Germinal center (tissue), 1 donor: ENCODE data around the gene RENBP.

Source experiments
- DNase-seq: peaks from one replicate; pipeline ENCODE4 v3.0.0; 2012; ENCODE audit warnings: mixed read lengths, low spot score

The RENBP gene

DNA sequence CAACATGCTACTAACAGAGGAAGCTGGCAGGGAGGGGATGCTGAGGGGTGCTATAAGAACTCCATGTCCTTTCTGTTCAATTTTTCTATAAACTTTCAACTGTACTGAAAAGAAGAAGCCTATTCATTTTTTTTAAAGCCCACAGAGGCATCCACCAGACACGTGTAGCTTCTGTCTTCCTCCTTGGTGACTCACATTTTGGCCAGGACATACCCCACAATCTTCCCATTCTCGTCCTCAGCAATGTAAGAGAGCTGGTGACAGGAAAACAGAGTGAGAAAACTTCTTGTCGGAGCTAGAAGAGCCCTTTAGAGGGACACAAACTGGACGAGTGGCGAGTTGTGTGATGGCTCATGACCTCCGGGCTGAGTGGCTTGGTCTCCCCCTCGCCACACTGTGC, 10.7 kb downstream of the RENBP start:
- DNase-seq, result no peak

DNA sequence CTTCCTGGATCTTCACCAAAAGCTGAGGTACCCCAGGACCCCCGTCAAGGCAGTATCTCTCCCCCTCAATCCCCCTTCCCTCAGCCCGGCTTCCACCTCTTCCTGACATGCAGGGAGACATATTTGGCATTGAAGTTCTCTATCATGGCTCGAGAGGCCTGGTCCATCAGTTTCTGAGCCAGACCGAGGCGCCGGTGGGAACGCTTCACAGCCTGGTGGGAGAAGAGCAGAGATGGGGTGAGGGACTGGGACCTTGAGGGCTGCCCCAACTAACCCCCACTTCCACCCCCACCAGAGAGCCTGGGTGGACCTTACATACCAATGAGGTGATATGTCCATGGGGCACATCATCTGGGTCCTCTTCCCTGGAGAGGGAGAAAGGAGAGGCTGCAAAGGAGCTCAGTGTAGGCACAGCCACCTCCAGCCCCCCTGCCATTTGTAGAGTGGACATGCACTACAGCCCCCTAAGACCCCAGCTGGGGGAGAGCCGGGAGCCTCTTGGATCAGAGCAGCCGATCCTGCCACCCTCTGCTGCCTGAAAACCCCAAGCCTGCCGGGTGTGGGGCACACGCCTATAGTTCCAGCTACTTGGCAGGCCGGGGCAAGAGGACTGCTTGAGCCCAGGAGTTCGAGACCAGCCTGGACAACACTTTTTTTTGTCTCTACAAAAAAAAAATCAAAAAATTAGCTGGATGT, 12.1 kb downstream of the RENBP start:
- no peak for DNase-seq

DNA sequence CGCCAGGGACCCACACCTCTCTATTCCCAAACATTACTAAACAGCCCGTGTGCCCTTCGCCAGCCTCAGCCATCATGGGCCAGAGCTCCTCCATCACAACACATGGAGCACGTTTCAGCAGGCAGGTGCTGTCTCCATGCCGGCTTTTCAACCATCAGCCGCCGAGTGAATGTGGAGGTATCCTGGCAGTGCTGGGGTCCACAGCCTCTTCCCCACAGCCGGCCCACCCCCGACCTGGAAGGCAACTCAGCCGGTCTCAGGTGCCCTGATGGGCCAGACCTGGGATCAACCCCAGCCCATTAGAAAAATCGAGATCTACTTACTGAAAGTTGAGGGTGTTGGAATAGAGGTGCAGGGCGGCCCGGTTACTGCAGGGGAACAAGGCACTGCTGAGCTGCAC, 12.7 kb downstream of the RENBP start:
- DNase-seq, result no peak

DNA sequence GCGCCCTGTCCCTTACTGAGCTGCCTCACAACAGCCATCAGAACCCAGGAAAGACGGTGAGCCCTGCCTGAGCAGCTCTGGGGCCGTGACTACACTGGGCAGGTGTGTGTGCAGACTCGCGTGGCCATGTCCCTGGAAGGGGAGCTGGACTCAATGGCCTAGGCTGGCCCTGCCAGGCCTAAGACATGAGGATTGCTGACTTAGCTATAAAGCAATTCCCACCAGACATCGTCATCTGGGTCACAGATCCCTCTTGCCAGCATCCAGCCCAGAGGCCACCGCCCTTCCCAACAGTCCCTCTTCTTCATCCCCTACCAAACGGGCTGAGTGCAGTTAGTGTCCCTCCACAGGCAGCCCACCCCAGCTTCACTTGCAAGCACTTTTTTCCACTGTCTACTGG, 13.3 kb downstream of the RENBP start:
- no peak for DNase-seq

DNA sequence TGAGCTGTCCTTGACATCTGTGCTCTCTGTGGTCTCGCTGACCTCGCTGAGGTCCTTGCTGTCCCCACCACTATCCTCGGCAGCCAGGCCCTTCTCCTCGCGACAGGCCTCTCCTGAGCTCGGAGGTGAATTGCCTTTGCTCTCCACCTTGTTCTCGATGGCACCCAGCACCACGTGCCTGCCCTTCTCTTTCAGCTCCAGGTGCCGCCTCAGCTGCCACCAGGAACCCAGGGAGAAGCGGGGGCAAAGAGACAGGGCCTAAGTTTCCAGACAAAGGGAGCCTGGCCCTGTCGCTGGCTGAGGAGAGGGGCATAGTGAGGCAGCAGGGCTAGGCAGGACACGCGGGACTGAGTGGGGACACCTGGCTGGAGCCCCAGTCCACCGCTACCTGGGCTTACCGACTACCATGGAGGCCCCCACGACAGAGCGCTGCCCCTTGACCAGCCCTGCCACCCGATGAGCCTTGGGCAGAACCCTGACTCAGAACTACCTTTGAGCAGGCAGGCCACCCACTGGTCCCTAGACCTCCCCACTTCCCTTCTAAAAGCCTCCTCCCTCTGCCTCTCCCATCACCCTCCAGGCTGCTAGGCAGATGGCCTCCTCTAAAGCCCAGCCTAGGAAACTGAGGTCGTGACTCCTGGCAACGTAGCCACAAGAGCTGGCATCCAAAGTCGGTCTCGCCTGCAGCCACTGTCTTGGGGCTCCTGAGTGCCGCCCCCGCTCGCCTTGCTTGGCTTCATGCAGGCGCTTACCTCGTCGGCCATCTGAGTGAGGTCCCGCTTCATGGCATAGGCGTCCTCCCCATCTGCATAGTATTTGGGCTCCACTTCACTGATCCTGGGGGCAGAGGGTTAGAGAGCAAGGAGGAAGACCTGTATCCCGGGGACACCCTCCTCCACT, 14.2 kb downstream of the RENBP start:
- DNase-seq, result no peak

DNA sequence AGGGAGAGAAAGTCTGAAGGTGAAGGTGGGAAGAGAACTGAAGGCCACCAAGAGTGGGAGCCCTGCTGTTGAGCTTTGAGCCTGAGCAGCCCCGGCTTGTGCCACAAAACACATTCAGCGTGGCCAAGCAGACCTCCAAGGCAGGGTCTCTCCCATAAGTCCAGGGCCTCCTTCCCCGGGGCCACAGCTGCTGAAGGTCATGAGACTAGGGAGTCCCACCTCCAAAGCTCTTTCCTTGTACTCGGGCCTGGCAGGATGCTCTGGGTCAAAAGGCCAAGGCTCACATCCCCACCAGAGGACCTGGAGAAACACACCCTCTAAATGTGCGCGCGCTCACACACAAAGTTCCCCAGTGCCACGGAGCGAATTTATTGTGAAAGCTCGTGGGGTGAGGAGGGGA, 14.9 kb downstream of the RENBP start:
- no peak for DNase-seq

DNA sequence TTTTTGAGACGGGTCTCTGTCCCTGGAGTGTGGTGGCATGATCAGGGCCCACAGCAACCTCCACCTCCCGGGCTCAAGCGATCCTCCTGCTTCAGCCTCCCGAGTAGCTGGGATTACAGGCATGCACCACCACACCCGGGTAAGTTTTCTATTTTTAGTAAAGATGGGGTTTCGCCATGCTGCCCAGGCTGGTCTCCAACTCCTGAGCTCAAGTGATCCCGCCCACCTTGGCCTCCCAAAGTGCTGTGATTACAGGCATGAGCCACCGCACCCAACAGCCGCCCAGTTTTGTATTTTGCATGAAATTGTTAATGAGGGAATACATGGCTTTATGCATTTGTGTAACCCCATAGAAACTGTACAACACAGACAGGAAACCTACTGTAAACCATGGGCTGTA, 15.6 kb downstream of the RENBP start:
- DNase-seq, result no peak

DNA sequence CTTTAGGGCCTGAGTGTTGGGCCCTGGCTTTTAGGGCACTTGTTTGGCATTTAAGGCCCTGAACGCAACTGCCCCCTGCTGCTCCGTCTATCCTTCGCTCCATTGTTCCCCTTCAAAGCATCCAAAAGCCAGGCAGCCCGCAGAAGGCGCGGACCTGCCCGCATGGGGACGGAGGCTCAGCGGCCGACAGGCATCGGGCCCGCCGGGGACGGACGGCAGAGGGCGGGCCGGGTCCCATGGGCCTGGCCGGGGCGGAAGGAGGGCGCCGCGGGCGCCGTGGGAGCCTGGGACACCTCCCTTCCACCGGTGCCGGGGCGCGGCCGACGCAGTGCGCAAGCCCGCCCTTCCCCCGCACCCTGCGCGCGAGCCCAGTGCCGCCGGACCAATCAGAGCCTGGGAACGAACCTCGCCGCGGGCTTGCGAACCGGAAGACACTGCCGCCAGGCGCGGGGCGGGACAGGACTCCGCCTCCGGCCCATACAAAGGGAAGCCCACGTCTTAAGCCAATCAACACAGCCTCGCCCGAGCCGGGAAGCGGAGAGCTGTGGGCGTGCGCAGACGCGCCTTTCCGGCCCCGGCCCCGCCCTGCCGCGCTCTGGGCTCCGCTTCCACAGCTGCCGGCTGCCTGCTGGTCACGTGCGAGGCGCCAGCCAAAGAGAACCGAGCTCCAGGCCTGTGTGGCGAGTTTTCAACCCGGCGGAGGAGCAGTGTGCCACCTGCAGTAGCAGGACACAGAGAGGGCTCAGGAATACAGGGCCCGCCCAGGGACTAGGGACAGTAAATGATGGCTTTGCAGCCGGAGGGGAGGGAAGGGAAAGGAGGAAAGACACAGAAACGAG, 16.3 kb downstream of the RENBP start:
- peak; percentile 93 for DNase-seq

DNA sequence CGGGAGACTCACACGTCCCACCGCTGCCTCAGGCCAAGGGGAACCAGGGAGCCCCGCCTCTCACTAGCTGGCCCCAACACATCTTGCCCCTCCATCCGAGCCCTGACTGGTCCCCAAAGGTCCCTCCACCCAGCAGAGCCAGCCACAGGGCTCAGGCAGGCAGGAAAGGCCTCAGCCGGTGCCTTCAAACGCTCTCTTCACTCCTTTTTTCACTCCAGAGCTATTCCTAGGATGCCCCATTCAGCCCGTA, 16.8 kb downstream of the RENBP start:
- no peak for DNase-seq

DNA sequence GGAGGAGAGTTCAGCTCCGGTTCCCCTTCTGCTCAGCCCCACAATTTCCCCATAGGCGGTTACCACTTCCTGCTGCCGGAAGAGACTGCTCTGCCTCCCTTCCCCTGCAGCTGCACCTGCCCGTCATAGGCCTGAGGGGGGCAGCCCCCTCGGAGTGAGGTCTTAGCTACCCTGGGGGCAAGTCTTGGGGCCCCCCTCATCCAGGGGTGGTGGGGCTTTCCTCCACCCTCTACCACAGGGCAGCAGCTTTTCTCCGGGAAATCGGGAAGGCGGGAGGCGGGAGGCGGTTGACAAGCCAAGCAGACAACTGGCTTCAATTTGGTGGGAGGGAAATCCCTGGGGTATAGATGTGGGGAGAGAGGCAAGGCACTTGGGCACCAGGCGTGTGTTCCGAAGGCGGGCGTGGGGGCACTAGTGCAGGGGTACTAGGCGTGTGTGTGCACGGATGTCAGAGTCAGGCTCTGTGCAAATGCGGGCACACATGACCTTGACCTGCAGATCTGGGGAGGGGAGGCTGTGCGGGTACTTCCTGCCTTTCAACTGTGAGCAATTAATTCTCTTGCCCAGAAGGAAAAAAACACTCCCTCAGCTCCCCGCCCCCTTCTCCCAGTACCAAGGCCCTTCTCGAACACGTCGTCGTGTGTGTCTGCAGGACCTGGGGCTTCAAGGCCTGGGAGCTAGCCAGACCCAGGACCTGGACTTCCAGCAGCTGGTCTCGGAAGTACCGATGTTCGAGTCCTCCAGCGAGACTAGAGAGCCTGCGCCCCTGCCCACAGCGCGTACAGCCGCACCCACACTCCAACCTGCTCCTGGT, 17.4 kb downstream of the RENBP start:
- peak; percentile 79 for DNase-seq

DNA sequence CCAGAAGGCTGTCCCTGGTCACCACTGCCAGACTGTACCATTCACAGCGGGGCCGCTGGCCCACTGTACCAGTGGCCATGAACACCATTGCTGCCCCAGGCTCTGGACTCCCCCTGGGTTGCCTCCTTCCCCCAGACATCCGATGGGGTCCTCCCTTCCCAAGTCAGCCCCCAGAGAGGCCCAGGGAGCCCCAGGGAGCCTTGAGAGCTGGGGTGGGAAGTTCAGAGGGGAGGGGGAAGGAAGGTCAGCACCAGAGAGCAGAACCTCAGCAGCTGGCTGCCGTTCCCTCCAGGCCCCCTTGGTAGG, 17.9 kb downstream of the RENBP start:
- DNase-seq, result no peak

DNA sequence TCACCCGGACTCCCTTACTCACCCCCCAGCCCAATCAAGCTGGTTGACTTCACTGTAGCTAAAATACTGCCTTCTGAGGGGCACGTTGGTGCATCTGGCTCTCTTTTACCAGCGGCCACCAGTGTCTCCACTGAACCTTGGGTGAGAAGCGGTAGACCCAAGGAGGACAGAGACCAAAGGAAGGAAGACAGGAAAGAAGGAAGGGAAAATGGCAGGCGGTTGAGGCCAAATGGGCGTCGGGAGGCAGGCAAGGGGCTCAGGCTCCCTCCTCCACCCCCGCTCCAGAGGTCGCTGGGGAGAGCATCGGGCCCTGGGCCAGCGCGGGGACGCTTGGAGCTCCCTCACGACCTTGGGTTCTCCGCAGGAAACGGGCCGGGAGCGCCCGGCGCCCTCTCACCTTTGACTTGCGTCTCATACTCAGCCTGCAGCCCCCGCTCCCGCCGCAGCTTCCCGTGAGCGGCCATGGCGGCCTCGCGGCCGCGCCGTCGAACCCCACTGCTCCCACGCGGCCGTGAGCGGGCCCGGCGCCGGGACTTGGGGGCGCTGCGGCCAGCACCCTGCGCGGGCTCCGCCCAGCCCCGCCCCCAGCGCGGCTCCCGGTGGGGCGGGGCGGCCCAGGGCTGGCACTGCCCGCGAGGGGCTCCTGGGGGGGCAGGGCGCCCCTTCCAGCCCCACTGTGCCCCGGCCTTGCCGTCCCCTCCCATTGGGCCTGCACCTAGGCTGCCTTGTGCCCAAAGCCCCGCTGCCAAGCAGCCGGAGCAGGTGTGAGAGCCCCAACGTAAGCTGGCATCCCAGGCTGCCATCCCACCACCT, 18.5 kb downstream of the RENBP start, which contains the start of gene ARHGAP4:
Gene ARHGAP4 (minus strand): TSS at position 526 of the 813 bp plus-strand sequence. CDS start 62 bp downstream, at position 464.
- peak; percentile 63 for DNase-seq

DNA sequence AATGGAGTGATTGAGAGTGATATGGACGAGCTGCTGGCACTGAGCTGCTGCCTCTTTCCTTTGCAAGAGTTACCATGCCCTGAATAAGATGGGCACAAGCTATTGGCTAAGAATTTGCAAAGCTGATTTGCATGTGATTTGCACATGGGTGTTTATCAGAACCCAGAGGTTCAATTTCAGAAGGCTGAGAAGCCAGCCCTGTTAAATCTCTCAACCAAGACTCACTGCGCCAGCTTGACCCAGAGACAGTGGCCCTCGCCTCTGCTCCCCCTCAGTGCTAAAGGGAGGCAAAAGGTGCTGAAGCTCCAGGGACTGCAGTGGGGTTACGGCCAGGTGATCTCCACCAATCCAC, 19.1 kb downstream of the RENBP start:
- DNase-seq, result peak; percentile 42

DNA sequence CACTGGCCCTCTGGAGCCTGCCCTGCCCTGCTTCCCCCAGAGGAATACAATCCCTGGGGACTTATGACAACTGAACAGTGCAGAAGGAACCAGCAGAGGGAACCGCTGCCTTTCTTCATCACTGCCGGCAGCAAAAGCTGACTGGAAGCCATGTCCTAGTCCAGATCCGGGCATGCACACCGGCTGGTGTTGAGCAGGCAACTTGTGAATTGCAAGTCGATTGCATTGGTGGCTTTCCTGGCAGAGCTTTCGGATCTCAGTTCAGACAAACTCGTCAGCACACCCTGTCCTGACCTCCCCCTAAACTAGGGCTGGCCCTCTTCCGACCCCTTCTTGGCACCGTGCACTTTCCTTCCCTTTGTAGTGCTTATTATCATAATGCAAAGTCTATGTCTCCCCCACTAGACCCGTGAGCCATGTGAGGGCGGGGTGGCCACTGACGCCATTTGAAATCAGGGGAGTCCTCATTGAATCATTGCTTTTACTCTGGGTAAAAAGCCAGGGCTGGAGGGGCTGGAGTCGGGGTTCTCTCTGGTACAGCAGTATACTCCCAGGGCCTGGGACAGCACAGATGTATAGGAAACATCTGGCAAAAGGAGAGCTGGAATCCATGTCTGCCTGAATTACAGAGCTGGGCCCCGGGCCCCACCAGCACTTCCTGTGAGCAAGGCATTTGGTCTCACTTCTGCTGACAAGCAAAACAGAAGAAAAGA, 20.1 kb downstream of the RENBP start:
- no peak for DNase-seq

DNA sequence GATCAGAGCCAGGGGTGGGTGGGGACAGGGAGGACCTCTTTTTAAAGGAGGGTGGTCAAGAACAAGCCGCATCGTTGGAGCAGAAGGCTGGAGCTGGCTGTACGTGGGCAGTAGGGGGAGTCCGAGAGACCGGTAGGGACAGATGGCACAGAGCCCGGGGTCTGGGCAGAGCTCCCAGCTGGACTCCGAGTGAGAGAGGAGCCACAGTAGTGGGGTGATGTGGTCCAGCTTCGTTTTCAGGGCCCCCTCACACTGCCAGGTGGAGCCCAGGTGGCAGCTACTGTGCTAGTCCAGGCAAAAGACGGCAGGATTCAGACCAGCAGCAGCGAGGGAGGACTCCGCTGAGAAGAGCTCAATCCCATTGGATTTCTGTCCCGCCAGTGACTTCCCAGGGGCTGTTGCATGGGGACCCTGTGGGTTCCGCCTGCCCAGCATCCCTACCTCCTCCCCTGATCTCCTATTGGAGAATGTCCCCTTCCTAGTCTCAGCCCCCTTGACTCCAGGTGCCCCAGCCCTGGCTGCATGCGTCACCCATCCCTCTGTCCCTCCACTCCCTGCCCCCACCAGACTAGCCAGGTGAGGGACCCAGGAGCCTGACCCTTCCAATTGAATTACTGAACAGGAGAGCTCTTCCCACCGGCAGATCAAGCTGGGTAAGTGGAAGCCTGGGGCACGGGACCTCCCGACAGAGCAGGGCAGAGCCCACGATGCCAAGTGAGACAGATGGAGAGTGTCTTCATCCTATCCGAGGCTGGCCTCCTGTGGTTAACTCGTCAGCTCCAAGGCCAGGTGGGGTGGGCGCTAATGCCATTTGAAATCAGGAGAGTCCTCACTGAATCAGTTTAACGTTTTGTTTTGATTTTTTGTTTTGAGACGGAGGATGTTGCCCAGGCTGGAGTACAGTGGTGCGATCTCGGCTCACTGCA, 21.2 kb downstream of the RENBP start:
- no peak for DNase-seq

DNA sequence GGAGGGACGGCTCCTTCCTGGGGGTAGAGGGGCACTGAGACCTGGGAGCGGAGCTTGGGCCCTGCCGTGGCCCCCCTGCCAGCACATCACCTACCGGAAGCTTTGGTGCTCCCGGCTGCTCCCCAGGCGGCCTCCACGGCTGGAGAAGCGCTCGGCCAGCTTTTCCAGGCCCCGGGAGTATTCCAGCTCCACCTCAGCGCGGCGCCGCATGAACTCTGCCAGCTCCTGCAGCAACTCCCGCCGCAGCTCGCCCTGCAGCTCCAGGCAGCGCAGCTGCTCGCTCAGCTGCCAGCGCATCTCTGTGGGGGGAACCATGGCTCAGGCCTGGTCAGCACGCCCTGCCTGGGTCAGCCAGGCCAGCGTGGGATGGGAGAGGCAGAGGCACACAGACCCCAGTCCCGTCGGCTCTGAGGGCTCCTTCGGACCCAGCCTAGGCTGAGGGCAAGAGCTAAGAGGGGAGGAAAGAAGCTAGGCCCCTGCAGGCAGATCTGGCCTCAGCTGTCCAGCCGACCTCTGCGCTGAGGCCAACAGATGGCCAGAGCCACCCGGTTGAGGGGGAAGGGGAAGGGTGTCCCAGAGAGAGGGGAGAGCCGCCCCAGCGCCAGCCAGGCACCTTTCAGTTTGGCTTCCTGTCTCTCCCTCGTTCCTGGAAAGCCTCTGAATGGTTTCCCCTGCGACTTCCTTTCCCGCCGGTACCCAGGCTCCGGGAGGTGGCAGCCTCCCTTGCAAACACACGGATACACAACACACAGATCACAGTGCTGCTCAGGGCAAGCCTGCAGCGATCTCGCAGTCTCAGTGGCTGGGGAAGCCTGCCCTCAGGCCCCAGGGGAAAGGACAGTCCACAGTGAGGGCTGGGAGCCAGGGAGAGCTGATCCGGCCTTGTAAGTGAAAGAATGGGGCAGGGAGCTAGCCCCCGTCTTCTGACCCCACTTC, 22.7 kb downstream of the RENBP start:
- DNase-seq, result no peak

DNA sequence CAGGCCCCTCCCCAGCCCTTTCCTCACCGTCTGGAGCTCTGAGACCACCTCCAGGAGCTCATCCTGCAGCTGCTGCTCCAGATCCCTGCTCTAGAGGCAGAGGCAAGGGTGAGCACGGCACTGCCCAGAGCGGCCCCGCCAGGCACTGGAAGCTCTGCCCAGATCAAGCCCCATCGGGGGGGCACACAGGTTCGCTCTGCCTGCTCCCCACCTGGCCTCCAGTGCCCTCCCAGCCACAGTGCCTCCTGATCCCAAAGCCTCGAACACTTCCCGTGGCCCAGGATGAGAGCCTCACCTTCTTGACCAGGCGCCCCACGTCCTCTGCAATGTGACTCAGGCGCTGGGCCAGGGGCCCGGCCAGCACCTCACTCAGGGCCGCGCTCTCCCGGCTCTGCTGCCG, 23.4 kb downstream of the RENBP start:
- no peak for DNase-seq

DNA sequence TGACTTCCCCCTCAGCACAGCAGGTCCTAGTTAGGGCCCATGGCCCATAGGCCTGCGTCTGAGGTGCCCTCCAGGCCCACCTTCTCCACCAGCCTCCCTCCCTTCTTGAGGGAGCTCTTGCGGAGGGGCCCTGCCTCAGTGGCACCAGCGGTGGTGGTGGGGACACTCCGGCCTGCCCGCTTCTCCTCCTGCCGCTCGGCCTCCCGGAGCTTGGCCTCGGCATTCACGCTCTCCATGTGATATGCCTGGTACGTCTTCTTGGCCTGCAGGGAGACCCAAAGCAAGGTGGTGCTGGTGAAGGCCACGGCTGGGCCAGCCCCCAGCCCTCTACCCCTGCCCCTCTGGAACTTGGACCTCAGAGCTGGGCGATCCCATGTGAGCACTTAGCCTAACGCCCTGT, 23.9 kb downstream of the RENBP start:
- no peak for DNase-seq
